AG04449 (cell line): ENCODE data around the gene TMEM106C.
A peak's percentile ranks its signal among the peaks of the same experiment; 100 is the strongest.

Source experiments
- CTCF ChIA-PET: fragments of 350-600 bp; formaldehyde crosslinking; extraction: SDS; loops from one replicate; lab custom pipeline; 2021; ENCODE audit warnings: antibody characterized with exemption; lab: Yijun Ruan, JAX
- POLR2A ChIA-PET: fragments of 400-600, 350-600 bp; formaldehyde crosslinking; extraction: SDS; loops from one replicate; lab custom pipeline; 2020; ENCODE audit warnings: antibody characterized with exemption, inconsistent platforms; lab: Yijun Ruan, JAX
- DNase-seq: peaks from one replicate; pipeline ENCODE4 v3.0.0-alpha.2; 2010; ENCODE audit warnings: low read depth, low spot score
- H3K4me3 ChIP-seq: 2 replicates; pipeline ENCODE4 v1.5.1; 2011; ENCODE audit warnings: low read depth, mild to moderate bottlenecking, control low read depth, low read length
- TF ChIP-seq, protein P1 (sequence below): IDR thresholded peaks from one replicate; pipeline ENCODE4 v1.5.1; 2011; ENCODE audit warnings: mild to moderate bottlenecking, moderate library complexity, low read length, control low read depth, inconsistent platforms; ENCODE audit not compliant: insufficient read depth; ENCODE audit errors: missing control alignments

TMEM106C gene

DNA sequence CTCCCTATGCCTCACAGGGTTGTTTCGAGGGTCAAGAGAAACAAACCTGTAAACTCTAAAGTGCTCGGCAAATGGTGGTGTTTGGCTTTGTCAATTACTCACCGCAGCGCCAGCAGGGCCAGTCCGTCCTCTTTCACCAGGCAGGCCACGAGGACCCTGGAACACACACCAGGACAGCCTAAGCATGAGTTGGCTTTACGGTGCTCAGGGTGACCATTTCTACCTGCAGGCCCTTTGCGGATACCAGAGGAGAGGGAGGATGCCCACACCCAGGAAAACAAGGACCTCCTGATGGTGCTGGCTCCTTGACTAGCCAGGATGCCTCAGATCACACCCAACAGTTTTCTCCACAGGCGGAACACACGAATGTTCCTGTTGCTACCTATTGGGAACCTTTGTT is 29.4 kb downstream of the TMEM106C start:
- ChIA-PET CTCF (interaction anchor here (1.0 to 2.1 kb wide), 2 partner anchors 30 to 69 kb away, joined by 3 to 9 read pairs; partner anchors contain the start of gene TMEM106C), POLR2A (no interaction called here)
- TF ChIP-seq, protein P1, sequence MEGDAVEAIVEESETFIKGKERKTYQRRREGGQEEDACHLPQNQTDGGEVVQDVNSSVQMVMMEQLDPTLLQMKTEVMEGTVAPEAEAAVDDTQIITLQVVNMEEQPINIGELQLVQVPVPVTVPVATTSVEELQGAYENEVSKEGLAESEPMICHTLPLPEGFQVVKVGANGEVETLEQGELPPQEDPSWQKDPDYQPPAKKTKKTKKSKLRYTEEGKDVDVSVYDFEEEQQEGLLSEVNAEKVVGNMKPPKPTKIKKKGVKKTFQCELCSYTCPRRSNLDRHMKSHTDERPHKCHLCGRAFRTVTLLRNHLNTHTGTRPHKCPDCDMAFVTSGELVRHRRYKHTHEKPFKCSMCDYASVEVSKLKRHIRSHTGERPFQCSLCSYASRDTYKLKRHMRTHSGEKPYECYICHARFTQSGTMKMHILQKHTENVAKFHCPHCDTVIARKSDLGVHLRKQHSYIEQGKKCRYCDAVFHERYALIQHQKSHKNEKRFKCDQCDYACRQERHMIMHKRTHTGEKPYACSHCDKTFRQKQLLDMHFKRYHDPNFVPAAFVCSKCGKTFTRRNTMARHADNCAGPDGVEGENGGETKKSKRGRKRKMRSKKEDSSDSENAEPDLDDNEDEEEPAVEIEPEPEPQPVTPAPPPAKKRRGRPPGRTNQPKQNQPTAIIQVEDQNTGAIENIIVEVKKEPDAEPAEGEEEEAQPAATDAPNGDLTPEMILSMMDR = no peak
- no peak for DNase-seq
- H3K4me3 ChIP-seq = no peak overlapping the region

DNA sequence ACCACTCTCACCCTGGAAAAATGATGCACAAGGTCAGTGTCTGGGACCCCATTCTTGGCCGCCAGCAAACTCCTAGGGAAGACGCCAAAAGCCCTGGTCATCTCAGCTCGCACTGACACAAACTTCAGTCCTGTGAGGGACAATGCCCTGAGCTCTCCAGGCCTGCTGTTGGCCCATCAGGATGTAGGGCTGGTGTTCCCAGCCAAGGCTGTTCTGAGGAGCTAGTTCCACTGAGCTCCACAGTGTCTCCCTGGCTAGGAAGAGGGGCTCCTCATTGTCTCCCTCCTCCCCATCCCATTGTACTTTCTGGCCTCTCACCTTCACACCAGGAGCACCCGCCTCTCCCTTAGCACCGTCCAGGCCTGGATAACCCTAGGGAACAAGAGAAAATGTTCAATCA is 30.1 kb downstream of the TMEM106C start:
- CTCF ChIA-PET = interaction anchor here (1.0 to 2.1 kb wide), 2 partner anchors 31 to 68 kb away, joined by 3 to 9 read pairs; partner anchors contain the start of gene TMEM106C
- no peak for DNase-seq
- no peak overlapping the region for H3K4me3 ChIP-seq
- TF ChIP-seq, protein P1 = no peak
- POLR2A ChIA-PET = no interaction called here

DNA sequence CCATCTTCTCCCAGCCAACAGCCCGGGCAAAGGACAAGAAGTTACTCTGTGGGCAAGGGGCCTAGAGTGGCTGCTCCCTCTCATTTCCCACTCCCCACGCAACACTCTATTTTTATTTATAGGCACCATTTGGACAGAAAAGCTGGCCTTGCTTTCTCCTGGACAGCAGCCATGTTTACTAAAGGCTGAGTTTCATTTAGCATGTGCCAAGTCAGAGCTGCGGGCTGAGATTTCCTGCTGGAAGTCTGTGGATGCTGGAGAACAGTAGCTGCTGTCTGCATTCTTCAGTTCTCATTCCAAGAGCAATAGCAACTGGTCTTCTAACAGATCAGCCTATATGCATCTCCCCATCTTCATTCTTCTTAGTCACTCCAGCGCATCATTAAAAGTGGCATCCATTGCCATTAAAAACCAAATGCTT is 32.6 kb downstream of the TMEM106C start:
- ChIA-PET POLR2A (no interaction called here), CTCF (interaction anchor here (1.5 kb wide), 1 partner anchor 32 kb away, joined by 4 read pairs; the partner anchor contains the start of gene TMEM106C)
- no peak for DNase-seq
- TF ChIP-seq, protein P1 = no peak
- H3K4me3 ChIP-seq = no peak overlapping the region

DNA sequence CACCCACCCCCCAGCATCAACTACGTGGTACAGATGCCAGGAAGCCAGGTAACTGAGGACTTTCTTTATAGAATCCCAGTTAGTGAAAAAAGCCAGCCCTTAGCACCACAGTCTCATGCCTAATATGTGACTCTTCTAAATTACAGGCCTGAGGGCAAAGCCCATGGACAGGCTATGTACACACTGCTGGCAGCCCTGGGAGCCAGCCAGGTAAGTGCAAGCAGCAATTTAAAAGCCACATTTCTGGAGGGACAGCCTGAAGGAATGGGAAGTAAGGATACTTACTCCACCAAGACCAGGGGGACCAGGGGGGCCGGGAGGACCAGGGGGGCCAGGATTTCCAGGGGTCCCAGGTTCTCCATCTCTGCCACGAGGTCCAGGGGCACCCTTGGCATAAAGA is 33.9 kb downstream of the TMEM106C start:
- TF ChIP-seq, protein P1 = no peak
- H3K4me3 ChIP-seq = no peak overlapping the region
- no peak for DNase-seq
- ChIA-PET CTCF (no interaction called here), POLR2A (no interaction called here)

DNA sequence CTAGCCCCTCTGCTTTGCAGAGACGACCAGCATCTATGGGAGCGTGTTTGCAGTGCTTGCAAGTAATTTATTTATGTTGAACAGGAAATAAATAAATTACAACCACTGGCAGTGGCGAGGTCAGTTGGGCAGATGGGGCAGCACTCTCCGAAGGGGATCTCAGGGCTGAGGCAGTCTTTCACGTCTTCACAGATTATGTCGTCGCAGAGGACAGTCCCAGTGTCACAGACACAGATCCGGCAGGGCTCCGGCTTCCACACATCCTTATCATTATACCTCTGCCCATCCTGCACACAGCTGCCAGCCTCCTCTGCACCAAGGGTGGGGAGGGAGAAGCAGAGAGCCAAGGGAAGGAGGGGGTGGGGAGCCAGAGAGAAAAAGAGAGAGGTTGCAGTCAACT is 36.4 kb downstream of the TMEM106C start:
- CTCF ChIA-PET = interaction anchor here (1.3 kb wide), 1 partner anchor 14 kb away, joined by 4 read pairs; no protein-coding TSS in a partner anchor
- H3K4me3 ChIP-seq = no peak overlapping the region
- POLR2A ChIA-PET = no interaction called here
- DNase-seq = no peak
- TF ChIP-seq, protein P1 = no peak

DNA sequence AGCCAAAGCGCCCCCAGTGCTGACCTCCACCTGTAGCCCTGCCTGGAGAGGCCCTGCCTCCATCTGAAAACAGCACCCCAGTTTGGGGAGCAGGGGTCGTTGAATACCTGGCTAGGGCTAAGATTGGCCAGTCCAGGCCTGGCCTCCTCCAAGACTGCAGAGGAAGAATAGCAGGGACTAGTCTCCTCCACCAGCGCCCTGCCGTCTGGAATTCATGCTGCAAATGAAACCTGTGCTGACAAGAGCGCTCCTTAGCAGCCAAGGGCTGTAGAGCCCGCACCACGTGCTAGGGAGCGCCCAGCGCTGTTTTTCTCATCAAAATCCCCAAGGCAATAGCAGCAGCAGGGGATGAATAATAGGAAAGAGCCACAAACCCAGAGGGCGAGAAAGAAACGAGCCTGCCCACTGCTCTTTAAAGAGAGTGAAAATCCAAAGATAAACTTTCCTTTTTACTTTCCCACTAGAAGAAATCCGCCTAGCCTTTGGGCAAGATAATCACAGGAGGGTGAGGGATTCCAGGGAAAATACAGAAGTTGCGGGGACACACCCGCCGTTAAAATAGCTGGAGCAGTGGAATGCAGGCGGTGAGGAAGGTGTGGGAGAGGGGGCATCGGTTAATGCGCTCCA is 37.6 kb downstream of the TMEM106C start:
- H3K4me3 ChIP-seq = peak overlapping the region; percentile 56
- ChIA-PET CTCF (interaction anchor here (0.7 to 2.2 kb wide), 3 partner anchors 9 to 51 kb away, joined by 3 to 7 read pairs (median 3); no protein-coding TSS in a partner anchor), POLR2A (no interaction called here)
- TF ChIP-seq, protein P1 = no peak
- DNase-seq = no peak
